Measurements from ENCODE around the gene IRF7. TPM values are rescaled to one million over a fixed set of nuclear protein-coding genes. Genes with fewer than 3 reads are reported as not detected.
A peak's percentile ranks its signal among the peaks of the same experiment; 100 is the strongest.

The IRF7 gene
- polyA plus RNA-seq, 6 donors from 2014 or later, result 28.5 to 89.8 (median 50.2) TPM

- H3K4me3 Mint-ChIP-seq, result no peak overlapping the region
- no peaks in the 10 kb centered on the region for H3K9me3 Mint-ChIP-seq
- H3K4me1 Mint-ChIP-seq, result peaks cover 0 to 4% (median 2%) of the 10 kb centered on the region in 3 donors
- ATAC-seq (ENCODE audit: low read depth in 2 of 2) (no peak), DNase-seq (no peak)
- peaks cover 10 to 15% of the 10 kb centered on the region in 2 donors for H3K36me3 Mint-ChIP-seq
- H3K27me3 Mint-ChIP-seq, result no peaks in the 10 kb centered on the region
- H3K27ac Mint-ChIP-seq, result no peak overlapping the region
These were observed 26.0 kb downstream of the IRF7 start for GRCh38 chr11:589798-590197.

GRCh38 chr11:587978-588380 lies 27.8 kb downstream of the IRF7 start:
- Mint-ChIP-seq H3K27ac (no peak overlapping the region), H3K4me3 (no peak overlapping the region), H3K9me3 (no peaks in the 10 kb centered on the region), H3K27me3 (no peaks in the 10 kb centered on the region), H3K4me1 (peaks cover 0 to 4% (median 2%) of the 10 kb centered on the region in 3 donors), H3K36me3 (peaks cover 10% of the 10 kb centered on the region in 2 donors)
- DNase-seq, result no peak
- ATAC-seq (ENCODE audit: low read depth in 2 of 2), result peak; percentile 46 to 50

- ATAC-seq (ENCODE audit: low read depth in 2 of 2) (no peak), DNase-seq (no peak)
- Mint-ChIP-seq H3K4me1 (peaks cover 0 to 4% (median 2%) of the 10 kb centered on the region in 3 donors), H3K9me3 (no peaks in the 10 kb centered on the region), H3K4me3 (peak overlapping the region in 1 of 8 donors; percentile 32), H3K27ac (peak overlapping the region in 1 of 6 donors; percentile 51), H3K36me3 (peaks cover 6 to 10% of the 10 kb centered on the region in 2 donors), H3K27me3 (no peaks in the 10 kb centered on the region)
These were observed 28.2 kb downstream of the IRF7 start for GRCh38 chr11:587546-587945.

GRCh38 chr11:586376-587316 lies 29.1 kb downstream of the IRF7 start:
- Mint-ChIP-seq H3K9me3 (no peaks in the 10 kb centered on the region), H3K36me3 (peaks cover 0 to 6% of the 10 kb centered on the region in 2 donors), H3K4me3 (peak overlapping the region in 1 of 8 donors; percentile 5), H3K27ac (peak overlapping the region in 1 of 6 donors; percentile 41), H3K4me1 (peaks cover 3 to 8% (median 8%) of the 10 kb centered on the region in 3 donors), H3K27me3 (no peaks in the 10 kb centered on the region)
- no peak for ATAC-seq (ENCODE audit: low read depth in 2 of 2)
- no peak for DNase-seq

- no peak overlapping the region for H3K27ac Mint-ChIP-seq
- H3K4me3 Mint-ChIP-seq, result no peak overlapping the region
- H3K27me3 Mint-ChIP-seq, result no peaks in the 10 kb centered on the region
- DNase-seq (no peak), ATAC-seq (ENCODE audit: low read depth in 2 of 2) (no peak)
- H3K36me3 Mint-ChIP-seq, result peaks cover 0 to 3% of the 10 kb centered on the region in 2 donors
- H3K4me1 Mint-ChIP-seq, result peaks cover 13 to 27% (median 24%) of the 10 kb centered on the region in 3 donors
- H3K9me3 Mint-ChIP-seq, result no peaks in the 10 kb centered on the region
These were observed 31.5 kb downstream of the IRF7 start for GRCh38 chr11:584287-584686.

GRCh38 chr11:581752-582151 lies 34.0 kb downstream of the IRF7 start:
- H3K27ac Mint-ChIP-seq, result peak overlapping the region in 2 of 6 donors; percentile 66 to 67

GRCh38 chr11:581342-581741 lies 34.4 kb downstream of the IRF7 start:
- no peak for DNase-seq
- Mint-ChIP-seq H3K27ac (no peak overlapping the region), H3K4me1 (peaks cover 13 to 46% (median 40%) of the 10 kb centered on the region in 3 donors)

More at GRCh38 chr11:581752-582151, 34.0 kb downstream of the IRF7 start:
- ATAC-seq (ENCODE audit: low read depth in 2 of 2) (no peak), DNase-seq (no peak)
- Mint-ChIP-seq H3K4me1 (peaks cover 13 to 46% (median 40%) of the 10 kb centered on the region in 3 donors), H3K4me3 (no peak overlapping the region), H3K9me3 (no peaks in the 10 kb centered on the region), H3K27me3 (no peaks in the 10 kb centered on the region), H3K36me3 (no peaks in the 10 kb centered on the region)

GRCh38 chr11:579830-580601 lies 35.7 kb downstream of the IRF7 start:
- H3K9me3 Mint-ChIP-seq, result no peaks in the 10 kb centered on the region
- DNase-seq (no peak), ATAC-seq (ENCODE audit: low read depth in 2 of 2) (no peak)
- H3K4me1 Mint-ChIP-seq, result peaks cover 16 to 49% (median 42%) of the 10 kb centered on the region in 3 donors
- H3K27me3 Mint-ChIP-seq, result peaks cover 0 to 4% (median 3%) of the 10 kb centered on the region in 3 donors
- peak overlapping the region in 5 of 8 donors; percentile 36 to 84 (median 75) for H3K4me3 Mint-ChIP-seq
- peak overlapping the region in 1 of 6 donors; percentile 50 for H3K27ac Mint-ChIP-seq
- H3K36me3 Mint-ChIP-seq, result no peaks in the 10 kb centered on the region

More at GRCh38 chr11:581342-581741, 34.4 kb downstream of the IRF7 start:
- Mint-ChIP-seq H3K27me3 (no peaks in the 10 kb centered on the region), H3K9me3 (no peaks in the 10 kb centered on the region), H3K36me3 (no peaks in the 10 kb centered on the region), H3K4me3 (peak overlapping the region in 2 of 8 donors; percentile 33 to 55)
- ATAC-seq (ENCODE audit: low read depth in 2 of 2), result no peak

GRCh38 chr11:578276-579035 lies 37.3 kb downstream of the IRF7 start:
- H3K27me3 Mint-ChIP-seq, result peaks cover 0 to 15% (median 15%) of the 10 kb centered on the region in 3 donors
- peak overlapping the region; percentile 65 to 93 (median 85) for H3K4me3 Mint-ChIP-seq
- H3K9me3 Mint-ChIP-seq, result no peaks in the 10 kb centered on the region
- DNase-seq, result no peak
- ATAC-seq (ENCODE audit: low read depth in 2 of 2), result no peak
- no peaks in the 10 kb centered on the region for H3K36me3 Mint-ChIP-seq
- H3K27ac Mint-ChIP-seq, result peak overlapping the region in 5 of 6 donors; percentile 27 to 52 (median 38)
- H3K4me1 Mint-ChIP-seq, result peaks cover 25 to 54% (median 49%) of the 10 kb centered on the region in 3 donors

GRCh38 chr11:577611-577894 lies 38.2 kb downstream of the IRF7 start:
- ATAC-seq (ENCODE audit: low read depth in 2 of 2) (no peak), DNase-seq (no peak)
- peak overlapping the region; percentile 76 to 93 (median 86) for H3K4me3 Mint-ChIP-seq
- H3K4me1 Mint-ChIP-seq, result peaks cover 25 to 54% (median 49%) of the 10 kb centered on the region in 3 donors
- H3K9me3 Mint-ChIP-seq, result no peaks in the 10 kb centered on the region
- peaks cover 0 to 15% (median 15%) of the 10 kb centered on the region in 3 donors for H3K27me3 Mint-ChIP-seq
- peak overlapping the region in 5 of 6 donors; percentile 41 to 73 (median 63) for H3K27ac Mint-ChIP-seq
- H3K36me3 Mint-ChIP-seq, result no peaks in the 10 kb centered on the region

- H3K27ac Mint-ChIP-seq, result peak overlapping the region; percentile 41 to 74 (median 62)
- H3K36me3 Mint-ChIP-seq, result no peaks in the 10 kb centered on the region
- ATAC-seq (ENCODE audit: low read depth in 2 of 2), result no peak
- DNase-seq, result no peak
- H3K27me3 Mint-ChIP-seq, result peaks cover 0 to 15% (median 15%) of the 10 kb centered on the region in 3 donors
- H3K9me3 Mint-ChIP-seq, result no peaks in the 10 kb centered on the region
- H3K4me3 Mint-ChIP-seq, result peak overlapping the region; percentile 76 to 93 (median 86)
- H3K4me1 Mint-ChIP-seq, result peaks cover 25 to 54% (median 47%) of the 10 kb centered on the region in 3 donors
These were observed 38.7 kb downstream of the IRF7 start for GRCh38 chr11:576811-577610.
